Coronary artery (tissue), 2 donors: ENCODE data around the gene SENP1.
A peak's percentile ranks its signal among the peaks of the same experiment; 100 is the strongest.

Experiments
- DNase-seq: peaks from one replicate; pipeline ENCODE4 v3.0.0-alpha.2; 2017; ENCODE audit warnings: low spot score
- H3K27ac ChIP-seq, 2 donors: fragments of 200-600 bp; sonication (generic); one replicate each; pipeline ENCODE4 v1.5.1; 2016 to 2019
- H3K4me3 ChIP-seq: fragments of 200-600 bp; sonication (generic); 2 replicates; pipeline ENCODE4 v1.5.1; 2016; ENCODE audit warnings: mild to moderate bottlenecking, moderate library complexity
- CTCF ChIP-seq: fragments of 200-600 bp; sonication (generic); IDR thresholded peaks from one replicate; pipeline ENCODE4 v1.5.1; 2019; ENCODE audit warnings: antibody characterized with exemption

The SENP1 gene

GRCh38 chr12:48105867-48106680, at the start of gene SENP1:
Gene SENP1, minus strand, starts transcription at chr12:48106079. Its CDS starts 4,607 bp downstream, at chr12:48101472.
- Histone ChIP-seq H3K4me3 (peak within 1 kb of the TSS; percentile 95), H3K27ac (peak within 1 kb of the TSS; percentile 89 to 96)
- no peak for TF ChIP-seq CTCF
- DNase-seq, result peak; percentile 93

GRCh38 chr12:48151103-48151771, 45.4 kb upstream of the SENP1 start:
- DNase-seq, result no peak
- Histone ChIP-seq H3K4me3 (no peak overlapping the region), H3K27ac (no peak overlapping the region)
- no peak for TF ChIP-seq CTCF

GRCh38 chr12:48145981-48146380, 40.1 kb upstream of the SENP1 start:
- Histone ChIP-seq H3K27ac (no peak overlapping the region), H3K4me3 (no peak overlapping the region)
- TF ChIP-seq CTCF, result no peak
- DNase-seq, result no peak

- no peak for DNase-seq
- no peak overlapping the region for H3K4me3 ChIP-seq
- H3K27ac ChIP-seq, result no peak overlapping the region
- TF ChIP-seq CTCF, result no peak
These were observed 38.0 kb upstream of the SENP1 start for GRCh38 chr12:48143898-48144297.

- no peak overlapping the region for H3K4me3 ChIP-seq
- DNase-seq, result no peak
- H3K27ac ChIP-seq, result no peak overlapping the region
- no peak for TF ChIP-seq CTCF
These were observed 37.2 kb upstream of the SENP1 start for GRCh38 chr12:48142818-48143674.

- Histone ChIP-seq H3K27ac (no peak overlapping the region), H3K4me3 (no peak overlapping the region)
- no peak for DNase-seq
- TF ChIP-seq CTCF, result no peak
These were observed 29.1 kb upstream of the SENP1 start for GRCh38 chr12:48135027-48135426.
